ENCODE measurements around the gene TPR.
A peak's percentile ranks its signal among the peaks of the same experiment; 100 is the strongest.

Gene TPR

DNA sequence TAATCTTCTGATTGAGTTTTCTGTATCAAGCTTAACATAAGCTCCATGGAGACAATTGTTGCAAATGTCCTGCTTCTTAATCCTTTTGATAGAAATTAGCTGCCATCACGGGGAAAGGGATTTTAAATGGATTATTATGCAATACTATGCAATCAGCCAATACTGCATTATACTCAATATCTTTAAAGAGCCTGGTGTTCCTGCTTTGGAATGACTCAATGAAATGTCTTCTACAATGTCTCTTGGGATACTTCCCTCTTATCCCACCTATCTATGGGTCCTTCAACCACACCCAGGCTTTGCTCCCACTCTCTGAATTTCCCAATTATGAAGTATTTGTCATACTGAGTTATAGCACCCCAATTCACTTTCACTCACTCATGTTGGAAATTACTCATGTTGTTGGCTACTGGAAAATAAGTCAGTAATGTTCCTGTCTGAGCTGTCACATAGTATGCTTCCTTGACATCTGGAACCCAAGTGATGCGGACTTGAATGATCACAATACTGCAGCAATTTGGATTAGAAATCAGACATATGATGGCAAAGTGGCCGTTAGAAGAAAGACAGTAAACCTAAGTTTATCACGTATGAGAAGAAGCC is 85.0 kb downstream of the TPR start:
- DNase-seq (ENCODE audit: low read depth): no peak

DNA sequence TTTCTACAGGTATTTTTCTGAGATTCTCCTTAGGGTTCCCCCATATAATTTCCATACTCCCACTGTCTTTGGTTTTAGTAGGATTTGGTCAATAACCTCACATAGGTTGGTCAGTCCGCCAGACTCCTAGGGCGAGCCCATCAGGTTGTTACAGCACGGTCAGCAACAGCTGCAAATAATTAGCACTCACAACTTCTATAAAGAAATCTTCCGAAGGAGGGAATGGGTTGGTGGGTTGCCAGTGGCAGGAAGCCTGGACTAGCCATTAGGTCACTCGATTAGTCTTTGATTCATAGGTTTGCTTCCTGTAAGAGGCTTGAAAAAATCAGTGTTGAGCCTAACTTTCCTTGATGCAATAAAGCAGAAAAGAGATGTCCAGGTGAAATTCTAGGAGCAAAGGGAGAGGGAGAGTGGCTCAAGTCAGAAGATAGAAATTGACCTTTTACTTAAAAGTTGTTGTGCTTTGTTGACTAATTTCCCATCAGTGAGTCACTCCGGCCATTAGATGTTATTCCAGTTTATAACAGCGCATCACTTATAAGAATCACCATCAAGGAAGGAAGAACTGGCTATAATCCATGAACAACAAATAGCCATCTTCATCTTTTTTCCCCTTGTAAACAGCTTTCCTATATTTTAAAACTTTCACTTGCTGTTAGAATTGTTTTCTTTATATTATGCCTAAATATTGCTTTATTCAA is 88.3 kb downstream of the TPR start:
- DNase-seq (ENCODE audit: low read depth): peak; percentile 65

DNA sequence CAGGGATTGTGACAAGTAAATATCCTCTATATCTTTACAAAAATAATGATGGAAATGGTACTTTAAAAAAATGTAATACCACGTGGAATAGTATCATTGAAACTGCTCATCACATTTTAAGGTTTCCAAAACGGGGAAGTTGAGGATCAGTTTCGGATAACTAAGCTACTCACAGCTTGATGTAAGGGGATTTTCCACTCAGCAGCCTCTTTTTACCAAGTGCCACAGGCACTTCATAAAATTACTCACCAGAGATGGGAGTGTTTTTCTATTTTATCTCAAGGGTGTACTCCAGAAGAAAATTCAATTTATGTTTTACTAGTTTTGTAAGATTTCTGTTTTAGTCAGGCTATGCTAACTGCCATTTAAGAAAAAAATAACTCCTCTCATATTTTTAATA is 91.7 kb downstream of the TPR start:
- no peak for DNase-seq (ENCODE audit: low read depth)

DNA sequence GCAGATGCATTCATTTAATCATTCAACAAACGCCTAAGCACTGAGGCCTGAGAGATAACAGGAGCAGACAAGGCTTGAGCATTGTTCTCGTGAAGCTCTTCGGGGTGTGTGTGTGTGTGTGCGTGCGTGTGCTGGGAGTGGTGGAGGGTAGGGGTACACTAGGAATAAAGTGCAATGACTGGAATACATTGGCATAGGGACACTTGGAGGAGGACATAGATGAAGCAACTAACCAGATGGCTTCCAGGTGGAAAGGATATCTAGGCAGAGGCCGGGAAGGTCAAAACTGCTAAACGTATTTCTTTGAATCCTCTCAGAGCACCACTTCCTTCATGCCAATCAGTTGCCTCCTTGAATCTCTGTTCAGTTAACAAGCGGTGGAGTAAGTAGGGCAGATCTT is 92.6 kb downstream of the TPR start:
- no peak for DNase-seq (ENCODE audit: low read depth)

DNA sequence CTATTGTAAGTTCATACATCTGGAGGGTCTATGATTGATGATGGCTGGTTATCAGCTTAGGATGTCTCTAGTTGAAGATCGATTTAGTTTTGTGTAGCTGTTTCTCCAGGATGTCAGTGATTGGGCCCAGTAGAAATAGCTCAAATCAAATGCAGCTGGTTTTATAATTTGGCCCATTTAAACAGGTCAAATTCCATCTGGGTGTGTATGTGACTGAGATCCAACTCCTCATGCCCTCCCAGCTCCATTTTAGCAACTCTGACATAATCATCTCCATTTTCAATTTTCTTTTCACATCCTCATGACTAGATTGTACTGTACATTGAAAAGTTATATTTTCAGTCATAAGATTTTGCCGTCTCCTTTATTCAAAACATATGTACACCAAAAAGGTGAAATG is 99.2 kb downstream of the TPR start:
- no peak for DNase-seq (ENCODE audit: low read depth)

DNA sequence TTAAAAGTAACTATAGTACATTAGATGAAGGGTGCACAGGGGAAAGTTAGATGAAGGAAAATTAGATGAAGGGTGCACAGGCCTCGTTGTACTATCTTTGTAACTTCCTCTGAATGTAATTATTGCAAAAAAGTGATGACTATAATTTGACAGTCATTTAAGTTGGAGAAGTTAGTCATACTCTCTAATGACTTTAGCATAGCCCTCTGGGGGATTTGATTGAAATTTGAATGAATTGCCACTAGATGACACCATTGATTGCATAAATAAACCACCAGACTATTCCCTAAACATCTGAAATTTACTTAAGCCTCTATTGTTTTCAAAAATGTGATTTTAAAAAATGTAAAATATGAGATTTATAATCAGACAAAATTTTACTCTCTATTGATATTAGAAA is 102.6 kb downstream of the TPR start:
- DNase-seq (ENCODE audit: low read depth): peak; percentile 3

DNA sequence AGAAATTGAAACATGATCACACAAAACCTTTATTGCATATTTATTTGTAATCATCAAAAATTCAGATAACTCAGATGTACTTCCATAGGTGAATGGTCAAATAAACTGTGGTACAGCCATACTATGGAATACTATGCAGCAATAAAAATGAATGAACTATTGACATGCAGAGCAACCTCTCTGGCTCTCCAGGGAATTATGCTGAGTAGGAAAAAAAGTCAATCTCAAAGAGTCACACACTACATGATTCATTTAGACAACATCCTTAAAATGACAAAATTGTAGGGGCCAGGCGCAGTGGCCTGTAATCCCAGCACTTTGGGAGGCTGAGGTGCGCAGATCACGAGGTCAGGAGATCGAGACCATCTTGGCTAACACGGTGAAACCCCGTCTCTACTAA is 104.0 kb downstream of the TPR start:
- no peak for DNase-seq (ENCODE audit: low read depth)
